ENCODE data around the gene SLCO1C1.
"Not testable (repeated sequence)": the region's sequence is repeated elsewhere in the genome, so short reads cannot be mapped to it uniquely, and the experiment has no call there.

SLCO1C1 gene, protein sequence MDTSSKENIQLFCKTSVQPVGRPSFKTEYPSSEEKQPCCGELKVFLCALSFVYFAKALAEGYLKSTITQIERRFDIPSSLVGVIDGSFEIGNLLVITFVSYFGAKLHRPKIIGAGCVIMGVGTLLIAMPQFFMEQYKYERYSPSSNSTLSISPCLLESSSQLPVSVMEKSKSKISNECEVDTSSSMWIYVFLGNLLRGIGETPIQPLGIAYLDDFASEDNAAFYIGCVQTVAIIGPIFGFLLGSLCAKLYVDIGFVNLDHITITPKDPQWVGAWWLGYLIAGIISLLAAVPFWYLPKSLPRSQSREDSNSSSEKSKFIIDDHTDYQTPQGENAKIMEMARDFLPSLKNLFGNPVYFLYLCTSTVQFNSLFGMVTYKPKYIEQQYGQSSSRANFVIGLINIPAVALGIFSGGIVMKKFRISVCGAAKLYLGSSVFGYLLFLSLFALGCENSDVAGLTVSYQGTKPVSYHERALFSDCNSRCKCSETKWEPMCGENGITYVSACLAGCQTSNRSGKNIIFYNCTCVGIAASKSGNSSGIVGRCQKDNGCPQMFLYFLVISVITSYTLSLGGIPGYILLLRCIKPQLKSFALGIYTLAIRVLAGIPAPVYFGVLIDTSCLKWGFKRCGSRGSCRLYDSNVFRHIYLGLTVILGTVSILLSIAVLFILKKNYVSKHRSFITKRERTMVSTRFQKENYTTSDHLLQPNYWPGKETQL

GRCh38 chr12:20695232-20695631, at the start of gene SLCO1C1:
SLCO1C1 (plus strand) TSS chr12:20695332; CDS start chr12:20699577, 4,245 bp downstream.
- DNase-seq, result no peak

DNA sequence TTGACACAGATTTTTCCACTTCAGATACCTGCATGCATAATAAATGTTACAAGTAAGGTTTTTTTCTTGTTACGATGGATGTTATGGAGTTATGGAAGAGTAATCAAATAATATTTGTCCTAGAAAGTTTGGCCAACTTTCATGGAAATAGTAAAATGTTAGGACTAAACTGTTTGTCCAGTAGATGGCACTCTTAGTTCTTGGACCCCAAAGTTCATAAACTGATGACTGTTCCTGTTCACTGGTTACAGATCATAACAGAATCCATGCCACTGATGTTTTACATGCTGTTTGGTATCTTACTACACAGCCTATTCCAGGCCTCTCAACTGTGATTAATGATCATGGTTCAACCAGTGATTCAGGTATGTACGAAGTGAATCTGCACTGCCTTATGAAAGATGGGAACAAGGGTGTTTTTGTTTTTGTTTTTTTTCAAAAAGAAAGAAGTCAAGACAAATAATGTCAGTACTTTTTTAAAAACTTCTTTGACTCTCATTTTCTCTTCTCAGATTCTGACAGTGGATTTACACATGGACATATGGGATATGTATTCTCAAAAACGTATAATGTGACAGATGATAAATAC, 48.8 kb upstream of the SLCO1C1 start:
- no peak for DNase-seq

DNA sequence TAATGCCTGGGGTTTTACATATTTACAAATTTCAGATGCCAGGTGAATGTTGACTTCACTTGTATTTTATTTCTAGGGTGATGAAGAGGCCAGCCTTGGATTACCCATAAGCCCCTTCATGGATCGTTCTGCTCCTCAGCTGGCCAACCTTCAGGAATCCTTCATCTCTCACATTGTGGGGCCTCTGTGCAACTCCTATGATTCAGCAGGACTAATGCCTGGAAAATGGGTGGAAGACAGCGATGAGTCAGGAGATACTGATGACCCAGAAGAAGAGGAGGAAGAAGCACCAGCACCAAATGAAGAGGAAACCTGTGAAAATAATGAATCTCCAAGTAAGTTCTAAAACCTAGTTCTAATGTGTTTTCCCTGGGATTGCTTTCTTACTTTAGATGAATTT, 41.3 kb upstream of the SLCO1C1 start:
- DNase-seq, result no peak

DNA sequence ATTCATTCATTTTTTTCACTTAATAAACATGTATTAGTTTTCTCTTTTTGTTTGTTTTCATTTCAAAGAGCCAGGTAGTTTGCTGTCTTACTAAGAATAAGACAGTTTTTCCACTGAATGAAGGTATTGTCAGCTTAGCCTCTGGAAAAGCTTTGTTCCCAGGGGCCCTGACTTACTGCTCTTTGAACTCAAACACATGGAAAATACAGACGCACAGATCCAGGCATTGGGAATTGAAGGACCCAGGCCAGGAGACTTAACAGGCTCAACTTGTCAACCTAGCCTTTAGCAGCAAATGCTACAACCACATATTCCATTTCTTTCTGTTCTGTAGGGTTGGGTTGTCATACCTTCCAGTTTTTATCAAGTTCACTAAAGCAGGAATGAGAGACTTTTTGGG, 38.5 kb upstream of the SLCO1C1 start:
- DNase-seq, result no peak

- no peak for DNase-seq
These were observed 37.6 kb upstream of the SLCO1C1 start for GRCh38 chr12:20657496-20657895.

DNA sequence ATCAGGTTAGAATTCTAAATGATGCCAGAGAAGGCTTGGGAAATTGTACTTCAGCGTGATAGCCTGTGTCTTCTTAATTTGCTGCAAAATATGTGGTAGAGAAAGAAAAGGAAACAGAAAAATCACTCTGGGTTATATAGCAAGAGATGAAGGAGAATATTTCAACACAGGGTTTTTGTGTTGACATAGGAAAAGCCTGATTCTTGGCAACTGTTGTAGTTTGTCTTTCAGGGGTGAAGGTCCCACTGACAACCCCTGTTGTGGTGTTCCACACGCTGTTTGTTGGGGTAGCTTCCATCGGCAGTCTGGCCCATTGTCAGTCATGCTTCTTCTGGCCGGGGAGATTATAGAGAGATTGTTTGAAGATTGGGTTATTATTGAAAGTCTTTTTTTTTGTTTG, 13.8 kb upstream of the SLCO1C1 start:
- DNase-seq, result no peak

DNA sequence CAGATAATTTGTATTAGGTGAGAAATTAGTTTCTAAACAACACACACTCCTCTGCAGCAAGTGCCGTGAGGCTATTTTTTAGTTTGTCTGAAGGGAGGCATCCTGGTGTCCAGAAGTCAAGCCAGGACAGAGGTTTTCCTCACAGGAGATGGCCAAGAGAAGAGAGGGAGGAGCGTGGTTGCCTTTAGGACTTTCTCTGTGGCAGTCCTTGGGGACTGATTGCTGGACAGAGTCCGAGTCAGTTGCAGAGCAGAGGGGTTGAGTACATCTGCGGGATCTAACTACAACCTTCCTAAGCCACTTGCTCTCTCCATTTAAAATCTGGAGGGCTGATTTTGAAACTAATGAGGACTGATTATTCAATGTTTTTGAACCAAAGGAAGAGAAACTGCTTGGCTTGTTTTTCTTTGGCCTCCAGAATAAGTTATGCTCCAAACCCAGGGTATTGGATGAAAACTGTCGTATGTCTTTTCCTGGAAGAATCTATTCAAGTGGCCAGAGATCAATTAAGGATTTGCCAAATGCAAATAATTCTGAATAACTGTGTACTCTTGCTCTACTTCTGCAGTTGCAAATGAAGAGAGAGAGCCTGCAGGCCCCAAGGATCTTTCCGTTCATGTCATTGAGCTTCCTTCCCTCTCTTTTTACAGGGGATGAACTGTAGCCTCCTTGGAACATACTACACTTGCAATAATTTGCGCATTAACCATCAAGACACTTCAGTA, 1.2 kb downstream of the SLCO1C1 start:
- no peak for DNase-seq

DNA sequence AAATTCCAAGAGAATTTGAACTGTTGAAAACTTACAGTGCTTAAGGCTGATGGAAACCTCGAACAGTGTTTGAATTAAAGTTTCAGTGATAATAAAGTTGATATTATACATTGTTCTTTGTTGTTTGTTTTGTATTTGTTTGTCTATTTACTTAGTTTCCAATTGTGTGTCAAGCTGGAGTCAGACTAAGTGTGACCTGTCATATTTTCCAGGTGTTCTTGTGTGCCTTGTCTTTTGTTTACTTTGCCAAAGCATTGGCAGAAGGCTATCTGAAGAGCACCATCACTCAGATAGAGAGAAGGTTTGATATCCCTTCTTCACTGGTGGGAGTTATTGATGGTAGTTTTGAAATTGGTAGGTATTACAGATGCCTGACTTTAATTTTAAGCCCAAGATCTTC, 6.0 kb downstream of the SLCO1C1 start:
- DNase-seq, result no peak

- DNase-seq, result no peak
These were observed 9.7 kb downstream of the SLCO1C1 start for GRCh38 chr12:20704860-20705259.

DNA sequence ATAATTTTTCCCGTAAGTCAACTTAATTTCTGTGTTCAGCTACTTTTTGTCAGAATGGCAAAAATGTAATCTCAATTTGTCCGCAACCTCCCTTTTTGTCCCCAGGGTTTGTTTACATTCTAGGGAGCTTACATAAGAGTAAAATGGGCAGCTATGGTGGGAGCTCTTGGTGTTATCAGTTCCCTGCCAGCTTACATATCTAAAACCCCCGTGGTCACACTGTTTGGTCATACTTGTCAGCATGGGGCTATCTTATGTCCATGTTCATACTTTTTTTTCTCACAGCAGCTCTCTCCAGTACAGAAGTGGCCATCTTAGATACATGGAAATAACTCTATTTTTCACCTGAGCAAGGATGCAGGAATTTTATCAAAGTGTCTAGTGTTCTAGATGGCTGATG, 16.7 kb downstream of the SLCO1C1 start:
- no peak for DNase-seq

DNA sequence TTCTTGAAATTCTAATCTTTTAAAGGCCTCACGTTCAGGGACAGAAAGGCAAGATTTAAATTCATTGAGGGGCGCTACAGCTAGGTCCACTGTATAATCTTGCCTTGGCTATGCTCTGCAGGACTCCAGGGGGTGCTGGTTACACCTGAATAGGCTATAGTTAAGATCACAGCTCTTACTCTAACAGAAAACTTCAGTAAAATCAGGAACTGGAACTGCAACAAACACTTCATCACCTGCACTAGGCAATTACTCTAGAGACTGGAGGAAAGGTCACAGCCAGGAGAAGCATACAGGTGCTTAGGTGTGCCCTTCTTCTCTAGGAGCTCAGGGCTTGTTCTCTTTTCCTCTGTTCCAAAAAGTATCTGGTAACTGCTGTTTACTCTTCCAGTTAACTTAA, 20.9 kb downstream of the SLCO1C1 start:
- no peak for DNase-seq

DNA sequence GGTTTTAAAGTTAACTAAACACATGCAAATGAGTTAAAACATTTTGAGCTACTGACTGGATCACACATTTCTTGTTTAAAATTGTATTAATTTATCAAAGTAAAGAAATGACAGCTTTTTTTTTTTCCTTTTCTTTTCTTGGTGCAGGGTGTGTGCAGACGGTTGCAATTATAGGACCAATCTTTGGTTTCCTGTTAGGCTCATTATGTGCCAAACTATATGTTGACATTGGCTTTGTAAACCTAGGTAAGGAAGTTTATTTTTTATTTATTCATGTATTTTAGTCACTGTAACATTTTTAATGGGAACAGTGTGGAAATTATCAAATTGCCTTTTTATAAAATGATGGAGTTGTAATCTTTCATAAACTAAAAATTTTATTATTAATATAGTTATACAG, 21.9 kb downstream of the SLCO1C1 start:
- no peak for DNase-seq

DNA sequence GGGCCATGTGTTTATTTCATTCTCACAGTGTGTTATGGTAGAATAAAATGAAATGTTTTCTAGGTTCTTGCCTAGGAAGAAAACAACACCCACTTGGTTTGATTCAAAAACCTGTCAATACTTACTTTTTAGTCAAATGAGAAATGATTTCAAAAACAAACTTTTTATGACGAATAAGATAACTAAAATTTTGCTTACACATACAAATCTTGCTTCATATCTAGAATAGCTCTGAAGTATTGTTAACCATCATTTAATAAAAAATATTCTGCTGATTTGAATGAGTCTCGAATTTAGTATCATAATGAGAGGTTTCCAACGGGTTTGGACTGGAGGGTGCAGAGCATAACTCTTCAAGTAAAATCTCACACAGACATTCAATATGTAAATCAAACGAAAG, 23.2 kb downstream of the SLCO1C1 start:
- DNase-seq, result no peak

- no peak for DNase-seq
These were observed 27.0 kb downstream of the SLCO1C1 start for GRCh38 chr12:20722142-20722541.

DNA sequence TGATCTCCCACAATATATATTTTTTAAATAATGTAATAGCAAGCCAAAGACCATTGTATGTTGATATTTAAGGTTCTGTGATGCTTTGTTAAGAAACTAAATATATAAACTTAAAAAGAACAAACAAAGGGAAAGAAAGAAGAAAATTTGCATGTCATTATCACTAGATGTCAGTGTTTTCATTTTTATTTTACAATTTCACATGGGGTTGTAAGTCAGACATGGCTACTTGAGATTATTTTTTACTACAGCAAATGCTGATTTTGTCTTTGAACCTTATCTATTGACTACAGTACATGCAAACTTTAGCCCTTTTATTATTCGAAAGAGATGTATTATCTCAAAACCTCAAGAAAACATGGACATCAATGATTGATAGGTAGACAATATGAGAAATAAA, 36.1 kb downstream of the SLCO1C1 start:
- no peak for DNase-seq

- DNase-seq, result no peak
These were observed 45.8 kb downstream of the SLCO1C1 start for GRCh38 chr12:20740972-20741371.

DNA sequence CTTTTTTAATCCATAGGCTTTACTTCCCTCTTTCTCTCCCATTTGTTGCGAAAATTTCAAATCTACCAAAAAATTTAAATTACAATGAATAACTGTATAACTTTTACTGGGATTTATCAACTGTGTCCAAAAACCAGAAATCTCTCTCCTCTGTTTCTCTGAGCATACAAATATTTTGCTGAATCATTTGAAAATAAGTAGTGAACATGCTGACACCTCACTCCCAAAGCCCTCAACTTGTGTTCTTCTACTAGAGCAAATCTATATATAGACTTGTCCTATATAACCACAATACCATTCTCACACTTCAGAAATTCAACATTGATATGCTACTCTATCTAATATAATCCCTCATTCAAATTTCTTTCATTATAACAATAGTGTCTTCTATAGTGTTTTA, 53.1 kb downstream of the SLCO1C1 start:
- DNase-seq, result no peak

- DNase-seq, result no peak
These were observed 55.9 kb downstream of the SLCO1C1 start for GRCh38 chr12:20751046-20751445.

- no peak for DNase-seq
These were observed 82.3 kb downstream of the SLCO1C1 start for GRCh38 chr12:20777420-20777819.

GRCh38 chr12:20778969-20779368, 83.8 kb downstream of the SLCO1C1 start:
- no peak for DNase-seq

GRCh38 chr12:20779971-20780370, 84.8 kb downstream of the SLCO1C1 start:
- not testable (repeated sequence) for DNase-seq

GRCh38 chr12:20783796-20784357, 88.7 kb downstream of the SLCO1C1 start:
- DNase-seq, result not testable (repeated sequence)

GRCh38 chr12:20792971-20793370, 97.8 kb downstream of the SLCO1C1 start:
- no peak for DNase-seq
